NCI-H1417 treated with DMSO at 0.1 percent for 48 hours (cell line): Measurements from ENCODE around the gene ZNF814.
"Not testable (repeated sequence)": the region's sequence is repeated elsewhere in the genome, so short reads cannot be mapped to it uniquely, and the experiment has no call there.

Source experiments
- DNase-seq: peaks from one replicate; lab custom pipeline; 2025; lab: John Stamatoyannopoulos, UW

The ZNF814 gene

GRCh38 chr19:57854117-57854516 is 34.7 kb downstream of the ZNF814 start:
- not testable (repeated sequence) for DNase-seq

- DNase-seq = not testable (repeated sequence)
Measured at GRCh38 chr19:57851812-57852603, 36.8 kb downstream of the ZNF814 start.

GRCh38 chr19:57850553-57851017 is 38.3 kb downstream of the ZNF814 start:
- no peak for DNase-seq

- not testable (repeated sequence) for DNase-seq
Measured at GRCh38 chr19:57849666-57850473, 39.0 kb downstream of the ZNF814 start, which contains the start of gene ZNF587. ZNF587 (plus strand) TSS chr19:57849859; CDS start chr19:57850039, 180 bp downstream.

- not testable (repeated sequence) for DNase-seq
Measured at GRCh38 chr19:57849162-57849665, 39.6 kb downstream of the ZNF814 start.

GRCh38 chr19:57847164-57847563 is 41.7 kb downstream of the ZNF814 start:
- not testable (repeated sequence) for DNase-seq

GRCh38 chr19:57841122-57841763 is 47.6 kb downstream of the ZNF814 start:
- no peak for DNase-seq

- not testable (repeated sequence) for DNase-seq
Measured at GRCh38 chr19:57838622-57839191, 50.1 kb downstream of the ZNF814 start.

GRCh38 chr19:57836991-57837390 is 51.8 kb downstream of the ZNF814 start:
- not testable (repeated sequence) for DNase-seq

GRCh38 chr19:57830071-57830602 is 58.7 kb downstream of the ZNF814 start, which contains the start of gene ZNF587B:
ZNF587B (plus strand) TSS chr19:57830299; CDS start chr19:57830529, 230 bp downstream.
- DNase-seq = no peak

GRCh38 chr19:57829316-57829715 is 59.5 kb downstream of the ZNF814 start:
- no peak for DNase-seq

GRCh38 chr19:57825511-57825910 is 63.3 kb downstream of the ZNF814 start:
- no peak for DNase-seq

- DNase-seq = not testable (repeated sequence)
Measured at GRCh38 chr19:57823608-57824007, 65.2 kb downstream of the ZNF814 start.

GRCh38 chr19:57823155-57823554 is 65.7 kb downstream of the ZNF814 start:
- not testable (repeated sequence) for DNase-seq

- not testable (repeated sequence) for DNase-seq
Measured at GRCh38 chr19:57821501-57821900, 67.3 kb downstream of the ZNF814 start.

- DNase-seq = not testable (repeated sequence)
Measured at GRCh38 chr19:57821095-57821494, 67.7 kb downstream of the ZNF814 start.

- no peak for DNase-seq
Measured at GRCh38 chr19:57820599-57820998, 68.2 kb downstream of the ZNF814 start.

- DNase-seq = peak; percentile 52
Measured at GRCh38 chr19:57819475-57820148, 69.2 kb downstream of the ZNF814 start.

- no peak for DNase-seq
Measured at GRCh38 chr19:57818378-57818777, 70.5 kb downstream of the ZNF814 start.

GRCh38 chr19:57817976-57818375 is 70.9 kb downstream of the ZNF814 start:
- no peak for DNase-seq

- no peak for DNase-seq
Measured at GRCh38 chr19:57816652-57817051, 72.2 kb downstream of the ZNF814 start.
